HCT116 (cell line): ENCODE measurements around the gene TFF1. TPM values are rescaled to one million over a fixed set of nuclear protein-coding genes. Genes with fewer than 3 reads are reported as not detected.

ENCODE experiments used
- ATAC-seq: fragments of 200-7000 bp; cut with Tn5 transposase; 2 replicates; pipeline ENCODE4 v1.9.1; 2020; ENCODE audit warnings: mild to moderate bottlenecking, moderate library complexity
- BruUV-seq: library from RNA; stranded (reverse); fragments of 400-500 nt; replicated peaks from 2 replicates; lab custom pipeline; 2021; lab: Mats Ljungman, UMichigan
- CTCF ChIA-PET: fragments of 300-600 bp; sonication (Branson Sonifier 250); formaldehyde crosslinking; loops from one replicate; lab custom pipeline; 2021; ENCODE audit warnings: antibody characterized with exemption; lab: Charles Lee
- POLR2A ChIA-PET: fragments of 300-600, 350-600 bp; sonication (Branson Sonifier 250); formaldehyde crosslinking; loops from one replicate; lab custom pipeline; 2021; ENCODE audit warnings: antibody characterized with exemption; lab: Charles Lee
- RAD21 ChIA-PET, 2 experiments: fragments of 300-600 bp; sonication (Branson Sonifier 250); formaldehyde crosslinking; loops; one replicate each; lab custom pipeline; 2023; ENCODE audit warnings: low total read pairs in 2 of 2; ENCODE audit not compliant: uncharacterized antibody in 2 of 2, unreplicated experiment in 2 of 2, low non-redundant PET in 1 of 2; lab: Charles Lee
- DNase-seq: peaks from one replicate; pipeline ENCODE4 v3.0.0-alpha.2; 2010; ENCODE audit warnings: low read depth, low spot score
- H2AFZ ChIP-seq: fragments of 200-600 bp; shearing (Covaris generic), sonication (generic); 2 replicates; pipeline ENCODE4 v1.6.1; 2017; ENCODE audit warnings: low read depth, mixed run types, mixed read lengths, antibody characterized with exemption, low read length; ENCODE audit not compliant: poor library complexity, severe bottlenecking
- H3K27ac ChIP-seq: 2 replicates; pipeline ENCODE4 v1.5.1; 2012; ENCODE audit warnings: low read depth, low read length
- H3K27me3 ChIP-seq: fragments of 200-600 bp; sonication (generic); 2 replicates; pipeline ENCODE4 v1.6.1; 2016; ENCODE audit warnings: mixed run types, low read length, mixed read lengths; ENCODE audit not compliant: insufficient read depth
- H3K36me3 ChIP-seq, 2 experiments: fragments of 200-500 bp in 1 of 2; fragments of 200-600 bp in 1 of 2; sonication (Bioruptor generic) in 1 of 2; sonication (generic) in 1 of 2; 2 replicates each; pipeline versions ENCODE4 v1.5.1 to v1.6.1; 2014 to 2016; ENCODE audit warnings: low read length in 2 of 2, inconsistent platforms in 1 of 2, mixed read lengths in 1 of 2, mixed run types in 1 of 2; ENCODE audit not compliant: insufficient read depth in 2 of 2, control insufficient read depth in 1 of 2
- H3K4me1 ChIP-seq, 2 experiments: fragments of 200-600 bp in 1 of 2; sonication (generic) in 1 of 2; 2 replicates each; pipeline versions ENCODE4 v1.5.1 to v1.6.1; 2012 to 2017; ENCODE audit warnings: low read length in 2 of 2, inconsistent platforms in 1 of 2, mild to moderate bottlenecking in 1 of 2, mixed read lengths in 1 of 2, mixed run types in 1 of 2, moderate library complexity in 1 of 2; ENCODE audit not compliant: insufficient read depth in 2 of 2, control insufficient read depth in 1 of 2
- H3K4me2 ChIP-seq: fragments of 200-600 bp; sonication (generic); 2 replicates; pipeline ENCODE4 v1.6.1; 2017; ENCODE audit warnings: mixed run types, low read length, mixed read lengths
- H3K4me3 ChIP-seq, 2 experiments: fragments of 200-600 bp in 1 of 2; sonication (generic) in 1 of 2; replicated peaks in 1 of 2; 2 replicates each; pipeline ENCODE4 v1.5.1; 2011 to 2016; ENCODE audit warnings: low read length in 2 of 2, control low read depth in 1 of 2, low read depth in 1 of 2, mild to moderate bottlenecking in 1 of 2, mixed read lengths in 1 of 2, mixed run types in 1 of 2
- H3K79me2 ChIP-seq: fragments of 200-600 bp; sonication (generic); 2 replicates; pipeline ENCODE4 v1.6.1; 2017; ENCODE audit warnings: mild to moderate bottlenecking, mixed run types, low read length, moderate library complexity, mixed read lengths; ENCODE audit not compliant: insufficient read depth
- H3K9ac ChIP-seq: fragments of 200-600 bp; sonication (generic); 2 replicates; pipeline ENCODE4 v1.6.1; 2016; ENCODE audit warnings: low read length, mixed read lengths
- H3K9me2 ChIP-seq: fragments of 200-600 bp; sonication (generic), shearing (Covaris generic); 2 replicates; pipeline ENCODE4 v1.6.1; 2017; ENCODE audit warnings: mixed run types, mild to moderate bottlenecking, moderate library complexity; ENCODE audit not compliant: insufficient read depth
- H3K9me3 ChIP-seq, 2 experiments: fragments of 200-500 bp in 1 of 2; fragments of 200-600 bp in 1 of 2; sonication (Bioruptor generic) in 1 of 2; sonication (generic) in 1 of 2; 2 replicates each; pipeline ENCODE4 v1.6.1; 2014 to 2017; ENCODE audit warnings: low read length in 2 of 2, mixed read lengths in 2 of 2, inconsistent platforms in 1 of 2, low read depth in 1 of 2, mild to moderate bottlenecking in 1 of 2, mixed run types in 1 of 2, moderate library complexity in 1 of 2; ENCODE audit not compliant: control insufficient read depth in 1 of 2, insufficient read depth in 1 of 2
- H4K20me1 ChIP-seq: fragments of 200-600 bp; sonication (generic), shearing (Covaris generic); 2 replicates; pipeline ENCODE4 v1.6.1; 2017; ENCODE audit warnings: mixed run types, mild to moderate bottlenecking, moderate library complexity; ENCODE audit not compliant: insufficient read depth
- ELF1 ChIP-seq: IDR thresholded peaks from 2 replicates; pipeline ENCODE4 v1.6.1; 2012; ENCODE audit warnings: low read depth, borderline replicate concordance
- POLR2A ChIP-seq: IDR thresholded peaks from 2 replicates; pipeline ENCODE4 v1.7.0; 2011; ENCODE audit warnings: borderline replicate concordance; ENCODE audit not compliant: insufficient read depth, insufficient read length; ENCODE audit errors: extremely low read depth
- REST ChIP-seq: IDR thresholded peaks from 2 replicates; pipeline ENCODE4 v1.6.1; 2012; ENCODE audit warnings: low read depth
- SIN3A ChIP-seq: IDR thresholded peaks from 2 replicates; pipeline ENCODE4 v1.6.1; 2012; ENCODE audit warnings: low read depth
- TCF7L2 ChIP-seq: IDR thresholded peaks from 2 replicates; pipeline ENCODE4 v1.7.0; 2011; ENCODE audit warnings: borderline replicate concordance, inconsistent platforms; ENCODE audit not compliant: insufficient read depth, insufficient read length; ENCODE audit errors: extremely low read depth
- ZBTB33 ChIP-seq: IDR thresholded peaks from 2 replicates; pipeline ENCODE4 v1.6.1; 2011; ENCODE audit warnings: mild to moderate bottlenecking, low read length, moderate library complexity; ENCODE audit not compliant: insufficient replicate concordance; ENCODE audit errors: extremely low read depth
- ZNF274 ChIP-seq: fragments of 200-500 bp; sonication (Bioruptor generic); IDR thresholded peaks from 2 replicates; pipeline ENCODE4 v1.6.1; 2014; ENCODE audit warnings: mild to moderate bottlenecking, low read depth, low read length, inconsistent platforms
- intact Hi-C: fragments of 100-400 bp; cut with micrococcal nuclease; formaldehyde crosslinking; loops from 2 replicates; pipeline ENCODE4 v1.10.0; 2022
- total RNA-seq: library from RNA; stranded (reverse); gene quantifications from one replicate; pipeline ENCODE4 v1.2.1, GENCODE V29; 2021; ENCODE audit not compliant: unreplicated experiment

Gene TFF1
- total RNA-seq, 1 experiment from 2014 or later, result 0.61 TPM

- no peak for ATAC-seq
- Histone ChIP-seq H4K20me1 (no peaks in the 10 kb centered on the region), H2AFZ (no peak overlapping the region), H3K4me3 (no peak overlapping the region), H3K9ac (no peak overlapping the region), H3K27ac (no peak overlapping the region), H3K4me2 (no peak overlapping the region), H3K79me2 (no peaks in the 10 kb centered on the region), H3K9me2 (no peaks in the 10 kb centered on the region), H3K4me1 (no peaks in the 10 kb centered on the region), H3K36me3 (no peaks in the 10 kb centered on the region), H3K9me3 (no peaks in the 10 kb centered on the region), H3K27me3 (no peaks in the 10 kb centered on the region)
- POLR2A ChIA-PET, result interaction anchor here (0.6 kb wide), 1 partner anchor 282 kb away, joined by 3 read pairs; no protein-coding TSS in a partner anchor
- CTCF ChIA-PET, result no interaction called here
- RAD21 ChIA-PET, result no interaction called here
- no peak for TF ChIP-seq ZBTB33
- no peak for TF ChIP-seq POLR2A
- TF ChIP-seq ZNF274, result no peak
- TF ChIP-seq ELF1, result no peak
- TF ChIP-seq TCF7L2, result no peak
- no peak for TF ChIP-seq REST
- no peak for TF ChIP-seq SIN3A
- DNase-seq, result no peak
- intact Hi-C loops, result no loop called here
- BruUV-seq, result no TSS peak
Measured at GRCh38 chr21:42356650-42357049, 9.7 kb downstream of the TFF1 start.
